Neural progenitor cell (in vitro differentiated cells): Measurements from ENCODE around the gene ASL.

Experiments
- EZH2 ChIP-seq: fragments of 200-600 bp; sonication (generic); IDR thresholded peaks from 2 replicates; pipeline ENCODE4 v1.6.1; 2017; ENCODE audit warnings: antibody characterized with exemption, mild to moderate bottlenecking, moderate library complexity
- TF ChIP-seq, protein P1 (sequence below): fragments of 200-600 bp; sonication (generic); IDR thresholded peaks from 2 replicates; pipeline ENCODE4 v1.5.1; 2017; ENCODE audit warnings: antibody characterized with exemption, mild to moderate bottlenecking

DNA sequence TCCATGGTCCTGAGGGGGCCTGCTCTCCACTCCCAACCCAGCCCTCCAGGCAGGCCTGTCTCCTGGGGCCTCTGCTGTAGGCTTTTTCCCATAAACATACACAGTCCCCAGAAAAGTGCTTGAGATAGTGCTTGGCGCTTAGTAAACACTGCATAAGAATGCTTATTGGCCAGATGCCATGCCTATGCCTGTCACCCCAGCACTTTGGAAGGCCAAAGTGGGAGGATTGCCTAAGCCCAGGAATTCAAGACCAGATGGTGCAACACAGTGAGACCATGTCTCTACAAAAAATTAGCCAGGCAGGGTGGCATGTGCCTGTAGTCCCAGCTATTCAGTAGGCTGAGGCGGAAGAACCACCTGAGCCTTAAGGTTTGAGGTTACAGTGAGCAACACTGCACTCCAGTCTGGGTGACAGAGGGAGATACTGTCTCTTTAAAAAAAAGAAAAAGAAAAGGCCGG is 24.6 kb upstream of the ASL start:
- TF ChIP-seq, protein P1, sequence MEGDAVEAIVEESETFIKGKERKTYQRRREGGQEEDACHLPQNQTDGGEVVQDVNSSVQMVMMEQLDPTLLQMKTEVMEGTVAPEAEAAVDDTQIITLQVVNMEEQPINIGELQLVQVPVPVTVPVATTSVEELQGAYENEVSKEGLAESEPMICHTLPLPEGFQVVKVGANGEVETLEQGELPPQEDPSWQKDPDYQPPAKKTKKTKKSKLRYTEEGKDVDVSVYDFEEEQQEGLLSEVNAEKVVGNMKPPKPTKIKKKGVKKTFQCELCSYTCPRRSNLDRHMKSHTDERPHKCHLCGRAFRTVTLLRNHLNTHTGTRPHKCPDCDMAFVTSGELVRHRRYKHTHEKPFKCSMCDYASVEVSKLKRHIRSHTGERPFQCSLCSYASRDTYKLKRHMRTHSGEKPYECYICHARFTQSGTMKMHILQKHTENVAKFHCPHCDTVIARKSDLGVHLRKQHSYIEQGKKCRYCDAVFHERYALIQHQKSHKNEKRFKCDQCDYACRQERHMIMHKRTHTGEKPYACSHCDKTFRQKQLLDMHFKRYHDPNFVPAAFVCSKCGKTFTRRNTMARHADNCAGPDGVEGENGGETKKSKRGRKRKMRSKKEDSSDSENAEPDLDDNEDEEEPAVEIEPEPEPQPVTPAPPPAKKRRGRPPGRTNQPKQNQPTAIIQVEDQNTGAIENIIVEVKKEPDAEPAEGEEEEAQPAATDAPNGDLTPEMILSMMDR, result no peak
- no peak for TF ChIP-seq EZH2
